Fibroblast of the aortic adventitia (primary cell): ENCODE measurements around the gene SCYL2. TPM values are rescaled to one million over a fixed set of nuclear protein-coding genes. Genes with fewer than 3 reads are reported as not detected.

Experiments used
- DNase-seq: peaks from one replicate; pipeline ENCODE4 v3.0.0-alpha.2; 2010; ENCODE audit warnings: low read depth
- H3K4me3 ChIP-seq: 2 replicates; pipeline ENCODE4 v1.5.1; 2011; ENCODE audit warnings: low read depth, mild to moderate bottlenecking, control low read depth, low read length, moderate library complexity
- CTCF ChIP-seq: IDR thresholded peaks from 2 replicates; pipeline ENCODE4 v1.5.1; 2011; ENCODE audit warnings: mild to moderate bottlenecking, low read length, control low read depth, inconsistent platforms; ENCODE audit not compliant: insufficient read depth
- total RNA-seq: library from RNA; depleted of rRNA; stranded (reverse); fragments of >200 nt; gene quantifications from 2 replicates; pipeline ENCODE4 v1.2.3, GENCODE V29; 2012; ENCODE audit warnings: low replicate concordance

The SCYL2 gene
- total RNA-seq, 1 donor, result 49.4 TPM

- peak; percentile 3 for DNase-seq
- no peak for TF ChIP-seq CTCF
- H3K4me3 ChIP-seq, result no peak overlapping the region
These were observed 59.2 kb downstream of the SCYL2 start for GRCh38 chr12:100326208-100326607.

GRCh38 chr12:100329800-100330199, 62.8 kb downstream of the SCYL2 start:
- no peak for DNase-seq
- TF ChIP-seq CTCF, result no peak
- H3K4me3 ChIP-seq, result no peak overlapping the region

DNA sequence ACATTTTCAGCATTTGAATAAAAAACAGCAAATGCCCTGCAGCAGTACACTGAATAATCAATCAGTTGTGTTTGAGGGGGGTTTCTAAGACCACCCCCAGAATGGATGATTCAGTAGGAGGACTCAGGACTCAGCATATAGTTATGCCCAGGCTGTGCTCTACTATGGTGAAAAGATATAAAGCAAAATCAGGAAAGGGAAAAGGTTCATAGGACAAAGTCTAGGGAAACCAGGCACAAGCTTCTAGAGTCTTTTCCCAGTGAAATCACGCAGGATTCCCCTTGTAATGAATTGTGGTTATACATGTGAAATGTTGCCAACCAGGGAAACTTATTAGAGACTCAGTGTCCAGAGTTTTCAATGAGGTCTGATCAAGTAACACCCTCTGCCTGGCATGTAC, 64.9 kb downstream of the SCYL2 start:
- H3K4me3 ChIP-seq, result no peak overlapping the region
- TF ChIP-seq CTCF, result no peak
- DNase-seq, result no peak

- no peak overlapping the region for H3K4me3 ChIP-seq
- no peak for DNase-seq
- no peak for TF ChIP-seq CTCF
These were observed 65.9 kb downstream of the SCYL2 start for GRCh38 chr12:100332852-100333251.

DNA sequence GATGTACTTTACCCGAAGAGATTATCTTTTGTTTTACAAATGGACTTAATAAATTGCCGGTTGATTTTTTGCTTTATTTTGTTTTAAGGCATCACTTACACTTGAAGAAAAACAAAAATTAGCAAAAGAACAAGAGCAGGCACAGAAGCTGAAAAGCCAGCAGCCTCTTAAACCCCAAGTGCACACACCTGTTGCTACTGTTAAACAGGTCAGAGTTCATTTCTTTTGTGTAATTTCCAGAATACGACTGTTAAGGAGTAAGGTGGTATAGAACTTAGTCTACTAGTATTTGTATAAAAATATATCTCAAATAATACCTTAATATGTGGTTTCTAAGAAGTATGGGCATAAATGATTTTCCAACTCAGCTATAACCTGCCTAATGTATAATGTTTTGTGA, 70.3 kb downstream of the SCYL2 start:
- no peak for TF ChIP-seq CTCF
- no peak for DNase-seq
- H3K4me3 ChIP-seq, result no peak overlapping the region

DNA sequence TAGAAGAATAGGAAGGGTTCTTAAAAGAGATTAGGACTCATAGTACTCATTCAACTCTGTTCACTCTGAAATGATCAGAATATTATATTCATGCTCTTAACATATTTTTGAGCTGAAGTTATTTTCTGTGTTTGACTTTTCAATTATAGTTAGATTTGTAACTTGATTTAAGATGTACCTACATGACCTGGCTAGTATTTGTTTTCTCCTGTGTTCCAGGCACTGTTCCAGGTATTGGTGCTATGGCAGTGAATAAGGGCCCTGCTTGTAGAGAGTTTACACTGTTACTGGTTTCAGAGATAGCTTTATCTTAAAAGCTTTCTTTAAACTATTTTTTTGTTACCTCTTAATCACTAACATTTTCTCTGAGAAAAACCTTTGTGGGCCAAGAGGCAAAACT, 70.8 kb downstream of the SCYL2 start:
- DNase-seq, result no peak

More for the DNA sequence above, 70.8 kb downstream of the SCYL2 start:
- TF ChIP-seq CTCF, result no peak
- H3K4me3 ChIP-seq, result no peak overlapping the region
